GM12891 (cell line): ENCODE results near the gene B3GNT7.
"Not testable (repeated sequence)": the region's sequence is repeated elsewhere in the genome, so short reads cannot be mapped to it uniquely, and the experiment has no call there.

Experiments
- PAX5 ChIP-seq: IDR thresholded peaks from 2 replicates; pipeline ENCODE4 v1.6.1; 2011; ENCODE audit warnings: low read length, moderate library complexity, mild to moderate bottlenecking; ENCODE audit not compliant: insufficient read depth, severe bottlenecking
- POLR2A ChIP-seq: IDR thresholded peaks from 2 replicates; pipeline ENCODE4 v1.6.1; 2011; ENCODE audit warnings: low read depth, low read length, control low read depth
- POLR2AphosphoS5 ChIP-seq: IDR thresholded peaks from 2 replicates; pipeline ENCODE4 v1.6.1; 2011; ENCODE audit warnings: low read depth, low read length, control low read depth
- POU2F2 ChIP-seq: IDR thresholded peaks from 2 replicates; pipeline ENCODE4 v1.6.1; 2011; ENCODE audit warnings: low read depth, mild to moderate bottlenecking, control low read depth, low read length, moderate library complexity
- SPI1 ChIP-seq: IDR thresholded peaks from 2 replicates; pipeline ENCODE4 v1.6.1; 2011; ENCODE audit warnings: low read depth, low read length, control low read depth
- TAF1 ChIP-seq: IDR thresholded peaks from 2 replicates; pipeline ENCODE4 v1.6.1; 2011; ENCODE audit warnings: low read depth, low read length, control low read depth

DNA sequence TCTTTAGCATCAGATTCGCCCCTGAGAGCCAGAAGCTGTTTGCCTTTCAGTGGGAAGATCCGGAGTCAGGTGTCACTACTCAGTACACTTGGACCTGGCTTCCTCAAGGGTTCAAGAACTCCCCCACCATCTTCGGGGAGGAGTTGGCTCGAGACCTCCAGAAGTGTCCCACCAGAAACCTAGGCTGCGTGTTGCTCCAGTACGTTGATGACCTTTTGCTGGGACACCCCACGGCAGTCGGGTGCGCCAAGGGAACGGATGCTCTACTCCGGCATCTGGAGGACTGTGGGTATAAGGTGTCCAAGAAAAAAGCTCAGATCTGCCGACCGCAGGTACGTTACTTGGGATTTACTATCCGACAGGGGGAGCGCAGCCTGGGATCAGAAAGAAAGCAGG lies 8.7 kb downstream of the B3GNT7 start:
- not testable (repeated sequence) for TF ChIP-seq SPI1, POLR2A, TAF1, POLR2AphosphoS5, PAX5, POU2F2
